ENCODE data around the gene TXNDC5. TPM values are rescaled to one million over a fixed set of nuclear protein-coding genes. Genes with fewer than 3 reads are reported as not detected.

The TXNDC5 gene
- total and polyA plus RNA-seq, 2 experiments from 2014 or later: 42.9 to 210 TPM

DNA sequence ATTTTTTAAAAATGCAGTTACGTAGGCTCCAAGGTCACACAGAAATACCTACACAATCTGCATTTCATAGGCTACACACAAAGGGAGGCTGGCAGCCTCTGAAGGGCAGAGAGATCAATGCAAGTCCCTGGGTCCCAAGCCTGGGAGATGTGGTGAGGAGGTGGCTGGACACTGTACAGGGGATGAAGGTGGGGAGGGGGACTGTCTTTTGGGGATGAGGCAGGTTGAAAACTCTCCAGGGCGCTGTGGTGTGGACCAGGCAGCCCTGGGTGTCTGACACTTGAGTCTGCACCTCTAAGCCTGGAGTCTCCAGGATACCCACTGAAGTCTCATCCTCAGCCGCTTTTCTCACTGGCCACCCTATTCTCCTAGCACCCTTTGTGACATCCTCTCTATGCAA is 24.5 kb downstream of the TXNDC5 start:
- H4K20me1 ChIP-seq (replicated peaks; ENCODE audit: insufficient read depth): peaks cover 5% of the 10 kb centered on the region
- H3K4me1 ChIP-seq (ENCODE audit: insufficient read depth): no peaks in the 10 kb centered on the region
- H3K79me2 ChIP-seq (replicated peaks; ENCODE audit: insufficient read depth): no peaks in the 10 kb centered on the region
- H3F3A ChIP-seq (replicated peaks; ENCODE audit: low read depth): no peaks in the 10 kb centered on the region
- no peaks in the 10 kb centered on the region; the same call in 2 of the 3 replicates for H3K9me3 Mint-ChIP-seq
- TF ChIP-seq NANOG (IDR thresholded peaks at IDR 0.05; ENCODE audit: borderline replicate concordance) (no peak), POLR2AphosphoS5 (IDR thresholded peaks at IDR 0.05; ENCODE audit: low read depth) (no peak), EZH2 (IDR thresholded peaks at IDR 0.05; ENCODE audit: low read depth, unreplicated experiment) (no peak), JUNB (IDR thresholded peaks at IDR 0.05; ENCODE audit: unreplicated experiment) (no peak), ZNF114 (CRISPR knock-in tag; IDR thresholded peaks at IDR 0.05) (no peak), EZH2phosphoT487 (IDR thresholded peaks at IDR 0.05; ENCODE audit: unreplicated experiment) (no peak), CREB1 (CRISPR knock-in tag; IDR thresholded peaks at IDR 0.05; ENCODE audit: low read depth) (no peak), ZNF331 (CRISPR knock-in tag; IDR thresholded peaks at IDR 0.05; ENCODE audit: low read depth) (no peak), STAT1 (IDR thresholded peaks at IDR 0.05; ENCODE audit: unreplicated experiment) (no peak)
- TF ChIP-seq, protein P1, sequence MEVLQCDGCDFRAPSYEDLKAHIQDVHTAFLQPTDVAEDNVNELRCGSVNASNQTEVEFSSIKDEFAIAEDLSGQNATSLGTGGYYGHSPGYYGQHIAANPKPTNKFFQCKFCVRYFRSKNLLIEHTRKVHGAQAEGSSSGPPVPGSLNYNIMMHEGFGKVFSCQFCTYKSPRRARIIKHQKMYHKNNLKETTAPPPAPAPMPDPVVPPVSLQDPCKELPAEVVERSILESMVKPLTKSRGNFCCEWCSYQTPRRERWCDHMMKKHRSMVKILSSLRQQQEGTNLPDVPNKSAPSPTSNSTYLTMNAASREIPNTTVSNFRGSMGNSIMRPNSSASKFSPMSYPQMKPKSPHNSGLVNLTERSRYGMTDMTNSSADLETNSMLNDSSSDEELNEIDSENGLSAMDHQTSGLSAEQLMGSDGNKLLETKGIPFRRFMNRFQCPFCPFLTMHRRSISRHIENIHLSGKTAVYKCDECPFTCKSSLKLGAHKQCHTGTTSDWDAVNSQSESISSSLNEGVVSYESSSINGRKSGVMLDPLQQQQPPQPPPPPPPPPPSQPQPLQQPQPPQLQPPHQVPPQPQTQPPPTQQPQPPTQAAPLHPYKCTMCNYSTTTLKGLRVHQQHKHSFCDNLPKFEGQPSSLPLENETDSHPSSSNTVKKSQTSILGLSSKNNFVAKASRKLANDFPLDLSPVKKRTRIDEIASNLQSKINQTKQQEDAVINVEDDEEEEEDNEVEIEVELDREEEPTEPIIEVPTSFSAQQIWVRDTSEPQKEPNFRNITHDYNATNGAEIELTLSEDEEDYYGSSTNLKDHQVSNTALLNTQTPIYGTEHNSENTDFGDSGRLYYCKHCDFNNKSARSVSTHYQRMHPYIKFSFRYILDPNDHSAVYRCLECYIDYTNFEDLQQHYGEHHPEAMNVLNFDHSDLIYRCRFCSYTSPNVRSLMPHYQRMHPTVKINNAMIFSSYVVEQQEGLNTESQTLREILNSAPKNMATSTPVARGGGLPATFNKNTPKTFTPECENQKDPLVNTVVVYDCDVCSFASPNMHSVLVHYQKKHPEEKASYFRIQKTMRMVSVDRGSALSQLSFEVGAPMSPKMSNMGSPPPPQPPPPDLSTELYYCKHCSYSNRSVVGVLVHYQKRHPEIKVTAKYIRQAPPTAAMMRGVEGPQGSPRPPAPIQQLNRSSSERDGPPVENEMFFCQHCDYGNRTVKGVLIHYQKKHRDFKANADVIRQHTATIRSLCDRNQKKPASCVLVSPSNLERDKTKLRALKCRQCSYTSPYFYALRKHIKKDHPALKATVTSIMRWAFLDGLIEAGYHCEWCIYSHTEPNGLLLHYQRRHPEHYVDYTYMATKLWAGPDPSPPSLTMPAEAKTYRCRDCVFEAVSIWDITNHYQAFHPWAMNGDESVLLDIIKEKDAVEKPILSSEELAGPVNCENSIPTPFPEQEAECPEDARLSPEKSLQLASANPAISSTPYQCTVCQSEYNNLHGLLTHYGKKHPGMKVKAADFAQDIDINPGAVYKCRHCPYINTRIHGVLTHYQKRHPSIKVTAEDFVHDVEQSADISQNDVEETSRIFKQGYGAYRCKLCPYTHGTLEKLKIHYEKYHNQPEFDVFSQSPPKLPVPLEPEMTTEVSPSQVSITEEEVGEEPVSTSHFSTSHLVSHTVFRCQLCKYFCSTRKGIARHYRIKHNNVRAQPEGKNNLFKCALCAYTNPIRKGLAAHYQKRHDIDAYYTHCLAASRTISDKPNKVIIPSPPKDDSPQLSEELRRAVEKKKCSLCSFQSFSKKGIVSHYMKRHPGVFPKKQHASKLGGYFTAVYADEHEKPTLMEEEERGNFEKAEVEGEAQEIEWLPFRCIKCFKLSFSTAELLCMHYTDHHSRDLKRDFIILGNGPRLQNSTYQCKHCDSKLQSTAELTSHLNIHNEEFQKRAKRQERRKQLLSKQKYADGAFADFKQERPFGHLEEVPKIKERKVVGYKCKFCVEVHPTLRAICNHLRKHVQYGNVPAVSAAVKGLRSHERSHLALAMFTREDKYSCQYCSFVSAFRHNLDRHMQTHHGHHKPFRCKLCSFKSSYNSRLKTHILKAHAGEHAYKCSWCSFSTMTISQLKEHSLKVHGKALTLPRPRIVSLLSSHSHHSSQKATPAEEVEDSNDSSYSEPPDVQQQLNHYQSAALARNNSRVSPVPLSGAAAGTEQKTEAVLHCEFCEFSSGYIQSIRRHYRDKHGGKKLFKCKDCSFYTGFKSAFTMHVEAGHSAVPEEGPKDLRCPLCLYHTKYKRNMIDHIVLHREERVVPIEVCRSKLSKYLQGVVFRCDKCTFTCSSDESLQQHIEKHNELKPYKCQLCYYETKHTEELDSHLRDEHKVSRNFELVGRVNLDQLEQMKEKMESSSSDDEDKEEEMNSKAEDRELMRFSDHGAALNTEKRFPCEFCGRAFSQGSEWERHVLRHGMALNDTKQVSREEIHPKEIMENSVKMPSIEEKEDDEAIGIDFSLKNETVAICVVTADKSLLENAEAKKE (CRISPR knock-in tag; IDR thresholded peaks at IDR 0.05): no peak
- TF ChIP-seq, protein P2, sequence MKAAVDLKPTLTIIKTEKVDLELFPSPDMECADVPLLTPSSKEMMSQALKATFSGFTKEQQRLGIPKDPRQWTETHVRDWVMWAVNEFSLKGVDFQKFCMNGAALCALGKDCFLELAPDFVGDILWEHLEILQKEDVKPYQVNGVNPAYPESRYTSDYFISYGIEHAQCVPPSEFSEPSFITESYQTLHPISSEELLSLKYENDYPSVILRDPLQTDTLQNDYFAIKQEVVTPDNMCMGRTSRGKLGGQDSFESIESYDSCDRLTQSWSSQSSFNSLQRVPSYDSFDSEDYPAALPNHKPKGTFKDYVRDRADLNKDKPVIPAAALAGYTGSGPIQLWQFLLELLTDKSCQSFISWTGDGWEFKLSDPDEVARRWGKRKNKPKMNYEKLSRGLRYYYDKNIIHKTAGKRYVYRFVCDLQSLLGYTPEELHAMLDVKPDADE (IDR thresholded peaks at IDR 0.05): no peak
- TF ChIP-seq, protein P3, sequence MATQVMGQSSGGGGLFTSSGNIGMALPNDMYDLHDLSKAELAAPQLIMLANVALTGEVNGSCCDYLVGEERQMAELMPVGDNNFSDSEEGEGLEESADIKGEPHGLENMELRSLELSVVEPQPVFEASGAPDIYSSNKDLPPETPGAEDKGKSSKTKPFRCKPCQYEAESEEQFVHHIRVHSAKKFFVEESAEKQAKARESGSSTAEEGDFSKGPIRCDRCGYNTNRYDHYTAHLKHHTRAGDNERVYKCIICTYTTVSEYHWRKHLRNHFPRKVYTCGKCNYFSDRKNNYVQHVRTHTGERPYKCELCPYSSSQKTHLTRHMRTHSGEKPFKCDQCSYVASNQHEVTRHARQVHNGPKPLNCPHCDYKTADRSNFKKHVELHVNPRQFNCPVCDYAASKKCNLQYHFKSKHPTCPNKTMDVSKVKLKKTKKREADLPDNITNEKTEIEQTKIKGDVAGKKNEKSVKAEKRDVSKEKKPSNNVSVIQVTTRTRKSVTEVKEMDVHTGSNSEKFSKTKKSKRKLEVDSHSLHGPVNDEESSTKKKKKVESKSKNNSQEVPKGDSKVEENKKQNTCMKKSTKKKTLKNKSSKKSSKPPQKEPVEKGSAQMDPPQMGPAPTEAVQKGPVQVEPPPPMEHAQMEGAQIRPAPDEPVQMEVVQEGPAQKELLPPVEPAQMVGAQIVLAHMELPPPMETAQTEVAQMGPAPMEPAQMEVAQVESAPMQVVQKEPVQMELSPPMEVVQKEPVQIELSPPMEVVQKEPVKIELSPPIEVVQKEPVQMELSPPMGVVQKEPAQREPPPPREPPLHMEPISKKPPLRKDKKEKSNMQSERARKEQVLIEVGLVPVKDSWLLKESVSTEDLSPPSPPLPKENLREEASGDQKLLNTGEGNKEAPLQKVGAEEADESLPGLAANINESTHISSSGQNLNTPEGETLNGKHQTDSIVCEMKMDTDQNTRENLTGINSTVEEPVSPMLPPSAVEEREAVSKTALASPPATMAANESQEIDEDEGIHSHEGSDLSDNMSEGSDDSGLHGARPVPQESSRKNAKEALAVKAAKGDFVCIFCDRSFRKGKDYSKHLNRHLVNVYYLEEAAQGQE (IDR thresholded peaks at IDR 0.05; ENCODE audit: unreplicated experiment): no peak
- TF ChIP-seq, protein P4, sequence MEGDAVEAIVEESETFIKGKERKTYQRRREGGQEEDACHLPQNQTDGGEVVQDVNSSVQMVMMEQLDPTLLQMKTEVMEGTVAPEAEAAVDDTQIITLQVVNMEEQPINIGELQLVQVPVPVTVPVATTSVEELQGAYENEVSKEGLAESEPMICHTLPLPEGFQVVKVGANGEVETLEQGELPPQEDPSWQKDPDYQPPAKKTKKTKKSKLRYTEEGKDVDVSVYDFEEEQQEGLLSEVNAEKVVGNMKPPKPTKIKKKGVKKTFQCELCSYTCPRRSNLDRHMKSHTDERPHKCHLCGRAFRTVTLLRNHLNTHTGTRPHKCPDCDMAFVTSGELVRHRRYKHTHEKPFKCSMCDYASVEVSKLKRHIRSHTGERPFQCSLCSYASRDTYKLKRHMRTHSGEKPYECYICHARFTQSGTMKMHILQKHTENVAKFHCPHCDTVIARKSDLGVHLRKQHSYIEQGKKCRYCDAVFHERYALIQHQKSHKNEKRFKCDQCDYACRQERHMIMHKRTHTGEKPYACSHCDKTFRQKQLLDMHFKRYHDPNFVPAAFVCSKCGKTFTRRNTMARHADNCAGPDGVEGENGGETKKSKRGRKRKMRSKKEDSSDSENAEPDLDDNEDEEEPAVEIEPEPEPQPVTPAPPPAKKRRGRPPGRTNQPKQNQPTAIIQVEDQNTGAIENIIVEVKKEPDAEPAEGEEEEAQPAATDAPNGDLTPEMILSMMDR (conservative IDR thresholded peaks at IDR 0.05; ENCODE audit: low read depth in 2 of 2): no peak
- H3K27ac Mint-ChIP-seq: no peak overlapping the region
- no peak overlapping the region for H3K27ac ChIP-seq (ENCODE audit: low read depth)
- no peaks in the 10 kb centered on the region for H3K27me3 ChIP-seq (ENCODE audit: insufficient read depth)
- H3K27me3 Mint-ChIP-seq (ENCODE audit: insufficient read depth, low read depth, poor library complexity): peaks cover 5% of the 10 kb centered on the region
- H3K4me3 ChIP-seq: no peak overlapping the region
- DNase-seq (ENCODE audit: low spot score): no peak
- no peak overlapping the region for H3K4me3 Mint-ChIP-seq
- H3K36me3 ChIP-seq (ENCODE audit: insufficient read depth): peaks cover 54% of the 10 kb centered on the region
- no peaks in the 10 kb centered on the region for H3K9me2 ChIP-seq (ENCODE audit: insufficient read depth)
- H3K4me2 ChIP-seq: no peak overlapping the region
- no peak for ATAC-seq
- no peak overlapping the region for H2AFZ ChIP-seq
- peaks cover 94% of the 10 kb centered on the region for H3K36me3 Mint-ChIP-seq (ENCODE audit: low read depth)
- H3K4me1 Mint-ChIP-seq: no peaks in the 10 kb centered on the region

Measured in GM23338 (cell line).